ENCODE measurements around the gene CRYL1. TPM values are rescaled to one million over a fixed set of nuclear protein-coding genes. Genes with fewer than 3 reads are reported as not detected.

CRYL1 gene
- total and polyA plus RNA-seq, 2 of the 8 experiments (the other 6 are each of a cell fraction or from before 2014, with no cell fraction given), result 1.9 to 6.4 TPM

GRCh38 chr13:20466371-20466770 is 59.3 kb downstream of the CRYL1 start (continued):
- TF ChIP-seq KDM1A (IDR thresholded peaks at IDR 0.05; ENCODE audit: borderline replicate concordance, low read length), result no peak
